ENCODE results near the gene IQCC. TPM values are rescaled to one million over a fixed set of nuclear protein-coding genes. Genes with fewer than 3 reads are reported as not detected.

IQCC gene
- polyA plus RNA-seq, 3 donors = 0.18 to 0.31 (median 0.28) TPM

- Histone ChIP-seq H4K20me1 (ENCODE audit: insufficient read depth, low read length) (no peaks in the 10 kb centered on the region), H3K27me3 (ENCODE audit: control insufficient read depth in 2 of 2, insufficient read depth in 2 of 2, low read length in 2 of 2) (peaks cover 0 to 10% of the 10 kb centered on the region in 2 donors), H3K79me2 (ENCODE audit: insufficient read depth, low read length) (no peaks in the 10 kb centered on the region), H2AFZ (ENCODE audit: insufficient read depth, low read depth, low read length, poor library complexity, severe bottlenecking) (no peak overlapping the region), H3K9me3 (replicated peaks in 1 of 2; ENCODE audit: control insufficient read depth in 1 of 2, insufficient read depth in 1 of 2, low read length in 2 of 2) (no peaks in the 10 kb centered on the region), H3K36me3 (replicated peaks in 1 of 2; ENCODE audit: control insufficient read depth in 1 of 2, insufficient read depth in 2 of 2, low read length in 2 of 2) (peaks cover 21 to 26% of the 10 kb centered on the region in 2 donors), H3K4me2 (replicated peaks; ENCODE audit: extremely low read depth, low read length, poor library complexity, severe bottlenecking) (no peak overlapping the region), H3K27ac (ENCODE audit: low read depth in 1 of 2, low read length in 2 of 2) (no peak overlapping the region), H3K9ac (ENCODE audit: insufficient read depth, low read length, poor library complexity, severe bottlenecking) (no peak overlapping the region), H3K4me1 (ENCODE audit: control insufficient read depth in 1 of 2, insufficient read depth in 2 of 2, low read length in 2 of 2) (no peaks in the 10 kb centered on the region), H3K4me3 (replicated peaks in 1 of 3; ENCODE audit: low read depth in 2 of 3, low read length in 3 of 3) (no peak overlapping the region)
- no peak for TF ChIP-seq CTCF (IDR thresholded peaks at IDR 0.05)
- Mint-ChIP-seq H3K36me3 (peaks cover 22 to 28% of the 10 kb centered on the region in 2 donors), H3K9me3 (no peaks in the 10 kb centered on the region), H3K4me3 (no peak overlapping the region), H3K4me1 (no peaks in the 10 kb centered on the region), H3K27me3 (ENCODE audit: low read depth in 3 of 3) (peaks cover 7 to 9% (median 7%) of the 10 kb centered on the region in 3 donors), H3K27ac (no peak overlapping the region)
- no peak for DNase-seq
- WGBS (ENCODE audit: insufficient coverage) = 97% methylated on average over 7 of the region's 7 CpGs
- intact Hi-C loops (cut with micrococcal nuclease) = no loop called here
Observed at GRCh38 chr1:32234792-32235191, 29.3 kb downstream of the IQCC start.

GRCh38 chr1:32239337-32239736 lies 33.9 kb downstream of the IQCC start:
- peaks cover 0 to 3% (median 0%) of the 10 kb centered on the region in 7 donors for H3K9me3 Mint-ChIP-seq
- H3K9ac ChIP-seq (ENCODE audit: insufficient read depth, low read length, poor library complexity, severe bottlenecking) = no peak overlapping the region

More at GRCh38 chr1:32239337-32239736, 33.9 kb downstream of the IQCC start:
- peaks cover 24 to 33% (median 29%) of the 10 kb centered on the region in 3 donors for H3K27me3 Mint-ChIP-seq (ENCODE audit: low read depth in 3 of 3)
- no peak overlapping the region for H3K4me3 ChIP-seq (replicated peaks in 1 of 3; ENCODE audit: low read depth in 2 of 3, low read length in 3 of 3)
- no peak overlapping the region for H2AFZ ChIP-seq (ENCODE audit: insufficient read depth, low read depth, low read length, poor library complexity, severe bottlenecking)
- no peaks in the 10 kb centered on the region for H3K9me3 ChIP-seq (replicated peaks in 1 of 2; ENCODE audit: control insufficient read depth in 1 of 2, insufficient read depth in 1 of 2, low read length in 2 of 2)
- H3K4me3 Mint-ChIP-seq = peak overlapping the region in 1 of 2 donors; percentile 88
- no peak overlapping the region for H3K27ac Mint-ChIP-seq
- DNase-seq = no peak
- intact Hi-C loops (cut with micrococcal nuclease) = no loop called here
- H3K36me3 ChIP-seq (replicated peaks in 1 of 2; ENCODE audit: control insufficient read depth in 1 of 2, insufficient read depth in 2 of 2, low read length in 2 of 2) = no peaks in the 10 kb centered on the region
- no peak overlapping the region for H3K4me2 ChIP-seq (replicated peaks; ENCODE audit: extremely low read depth, low read length, poor library complexity, severe bottlenecking)
- peaks cover 20 to 29% of the 10 kb centered on the region in 2 donors for H3K4me1 ChIP-seq (ENCODE audit: control insufficient read depth in 1 of 2, insufficient read depth in 2 of 2, low read length in 2 of 2)
- peaks cover 0 to 30% of the 10 kb centered on the region in 2 donors for H3K27me3 ChIP-seq (ENCODE audit: control insufficient read depth in 2 of 2, insufficient read depth in 2 of 2, low read length in 2 of 2)
- H3K79me2 ChIP-seq (ENCODE audit: insufficient read depth, low read length) = no peaks in the 10 kb centered on the region
- no peak for TF ChIP-seq CTCF (IDR thresholded peaks at IDR 0.05)
- H3K4me1 Mint-ChIP-seq = peaks cover 24% of the 10 kb centered on the region
- no peak overlapping the region for H3K27ac ChIP-seq (ENCODE audit: low read depth in 1 of 2, low read length in 2 of 2)
- no peaks in the 10 kb centered on the region for H3K36me3 Mint-ChIP-seq
- WGBS (ENCODE audit: insufficient coverage) = 100% methylated on average over 2 of the region's 4 CpGs
- no peaks in the 10 kb centered on the region for H4K20me1 ChIP-seq (ENCODE audit: insufficient read depth, low read length)
